Putamen (tissue), 1 donor: Measurements from ENCODE around the gene TMEM132A.

Experiments
- DNase-seq: peaks from one replicate; pipeline ENCODE4 v3.0.0-alpha.2; 2016; ENCODE audit warnings: low spot score

TMEM132A gene

DNA sequence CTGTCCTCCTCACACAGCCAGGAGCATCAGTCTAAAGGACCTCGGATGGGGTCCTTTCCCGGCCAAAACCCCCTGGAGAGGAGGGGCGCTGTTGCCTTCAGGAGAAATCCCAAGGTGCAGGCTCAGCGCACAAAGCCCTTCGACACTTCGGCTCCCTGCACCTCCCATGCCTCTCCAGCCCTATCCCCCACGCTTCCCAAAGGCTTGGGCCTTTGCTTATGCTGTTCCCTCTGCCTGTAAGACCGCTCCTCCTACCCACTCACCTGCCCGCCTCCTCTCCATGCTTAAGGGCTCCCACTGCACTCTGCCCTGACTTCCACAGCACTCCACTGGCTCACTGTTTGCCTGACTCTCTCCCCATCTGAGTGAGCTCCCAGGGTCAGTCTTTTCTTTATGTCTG, 14.2 kb downstream of the TMEM132A start:
- DNase-seq: no peak

DNA sequence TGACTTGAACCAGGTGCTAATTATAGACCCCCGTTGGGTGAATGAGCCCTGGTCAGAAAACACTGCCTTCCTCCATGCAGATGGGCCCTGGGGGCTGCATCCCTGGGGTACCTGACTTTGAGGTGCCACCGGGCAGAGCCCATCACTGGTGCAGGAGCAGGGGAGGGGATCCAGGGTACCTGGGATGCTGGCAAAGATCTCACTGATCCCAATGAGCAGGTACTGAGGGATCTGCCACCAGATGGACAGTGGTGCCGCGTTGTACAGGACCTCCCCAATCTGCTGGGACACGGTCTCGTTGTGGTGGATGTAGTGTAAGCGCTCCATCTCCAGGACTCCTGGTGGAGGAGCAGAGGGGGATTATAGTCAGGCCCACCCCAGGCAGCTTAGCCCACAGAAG, 15.0 kb downstream of the TMEM132A start:
- DNase-seq: no peak

DNA sequence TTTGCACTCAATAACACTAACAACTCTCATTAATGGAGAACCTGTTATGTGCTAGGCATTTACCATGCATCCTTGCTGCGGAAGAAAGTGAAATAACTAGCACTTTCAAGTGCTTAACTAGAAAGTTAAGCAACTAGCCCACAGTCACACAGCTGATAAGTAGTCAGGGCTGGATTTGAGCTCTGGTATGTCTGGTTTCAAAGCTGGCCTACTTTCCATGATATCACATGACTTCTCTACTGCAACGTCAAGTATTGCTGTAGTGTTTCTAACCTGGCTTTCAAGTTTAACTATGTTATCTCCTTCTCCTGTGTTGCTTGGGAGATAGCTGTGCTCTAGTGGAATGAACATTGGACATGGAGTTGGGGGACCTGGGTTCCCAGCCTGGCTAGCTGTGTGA, 15.6 kb downstream of the TMEM132A start:
- DNase-seq: no peak

DNA sequence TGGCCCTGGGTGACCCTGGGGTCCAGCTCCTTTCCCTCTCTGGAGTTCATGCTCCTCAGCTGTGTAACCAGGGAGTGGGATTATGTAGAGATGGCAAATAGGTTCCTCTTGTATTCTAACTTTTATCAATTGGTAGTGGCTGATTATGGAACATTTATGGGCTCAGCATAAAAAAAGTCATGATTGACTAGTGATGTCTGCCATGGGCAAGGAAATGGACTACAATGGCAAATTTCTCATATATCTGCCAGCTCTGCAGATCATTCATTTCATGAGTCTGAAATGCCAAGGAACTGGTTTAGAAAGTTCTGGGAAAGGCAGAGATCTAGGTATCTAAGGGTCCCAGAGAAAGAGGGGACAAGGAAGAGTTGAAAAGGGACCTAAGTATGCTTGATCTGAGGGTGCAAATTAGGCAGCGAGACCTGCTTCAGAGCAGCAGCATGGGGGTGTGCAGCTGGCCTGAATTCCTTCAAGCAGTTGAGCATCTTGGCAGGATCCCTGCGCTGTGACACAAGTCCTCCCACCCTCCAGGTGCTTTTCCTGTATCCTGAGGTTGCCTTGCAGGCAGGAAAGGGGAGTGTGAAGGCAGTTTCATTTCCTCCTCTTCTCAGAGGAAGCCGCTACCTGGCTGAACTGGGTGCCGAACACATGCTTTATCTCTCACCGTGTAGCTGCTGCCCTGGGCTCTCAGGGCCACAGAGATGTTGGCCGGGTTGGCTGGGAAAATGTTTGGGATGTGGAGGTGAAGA, 17.3 kb downstream of the TMEM132A start:
- DNase-seq: peak; percentile 75

DNA sequence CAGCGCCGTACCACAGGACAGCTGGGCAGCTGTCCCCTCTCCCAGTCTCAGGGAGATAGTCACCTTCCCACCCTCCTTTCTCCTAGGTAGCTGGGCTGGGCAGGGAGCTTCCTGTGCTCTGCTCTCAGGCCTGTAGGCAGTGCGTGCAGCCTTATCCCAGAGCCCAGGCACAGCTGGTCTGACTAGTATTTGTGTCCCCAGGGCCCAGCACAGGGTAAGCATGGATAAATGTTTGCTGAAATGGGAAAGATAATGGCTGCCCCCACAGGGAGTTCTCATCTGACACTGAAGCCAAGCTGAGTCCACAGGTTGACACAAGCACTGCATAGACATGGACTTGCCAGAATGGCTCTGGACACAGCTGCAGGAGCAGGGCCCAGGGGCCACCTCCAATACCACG, 18.0 kb downstream of the TMEM132A start:
- no peak for DNase-seq

DNA sequence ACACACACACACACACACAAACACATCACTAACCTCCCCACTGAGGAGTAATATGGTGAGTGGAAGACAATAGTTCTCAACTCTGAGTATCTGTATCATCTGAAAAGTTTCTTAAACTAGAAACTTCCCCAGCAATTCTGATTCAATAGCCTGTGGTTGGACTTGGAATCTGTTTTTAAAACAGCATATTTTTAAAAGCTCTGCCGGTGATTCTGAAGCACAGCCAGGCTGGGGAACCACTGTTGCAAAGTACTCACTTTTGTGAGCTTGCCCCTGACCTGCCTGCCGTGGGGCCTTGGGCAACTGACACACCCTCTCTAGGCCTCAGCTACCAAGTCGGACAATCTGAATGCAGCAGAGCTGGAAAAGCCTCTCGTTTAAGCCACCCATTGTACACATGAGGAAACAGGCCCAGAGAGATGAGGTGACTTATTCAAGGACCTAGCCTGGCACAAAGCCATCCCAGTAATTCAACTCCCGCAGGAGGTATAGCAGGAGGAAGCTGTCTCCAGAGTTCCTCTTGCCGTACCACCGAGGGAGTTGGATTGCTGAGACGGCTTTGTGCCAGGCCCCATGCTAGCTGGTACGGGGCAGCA, 18.8 kb downstream of the TMEM132A start:
- DNase-seq: no peak

DNA sequence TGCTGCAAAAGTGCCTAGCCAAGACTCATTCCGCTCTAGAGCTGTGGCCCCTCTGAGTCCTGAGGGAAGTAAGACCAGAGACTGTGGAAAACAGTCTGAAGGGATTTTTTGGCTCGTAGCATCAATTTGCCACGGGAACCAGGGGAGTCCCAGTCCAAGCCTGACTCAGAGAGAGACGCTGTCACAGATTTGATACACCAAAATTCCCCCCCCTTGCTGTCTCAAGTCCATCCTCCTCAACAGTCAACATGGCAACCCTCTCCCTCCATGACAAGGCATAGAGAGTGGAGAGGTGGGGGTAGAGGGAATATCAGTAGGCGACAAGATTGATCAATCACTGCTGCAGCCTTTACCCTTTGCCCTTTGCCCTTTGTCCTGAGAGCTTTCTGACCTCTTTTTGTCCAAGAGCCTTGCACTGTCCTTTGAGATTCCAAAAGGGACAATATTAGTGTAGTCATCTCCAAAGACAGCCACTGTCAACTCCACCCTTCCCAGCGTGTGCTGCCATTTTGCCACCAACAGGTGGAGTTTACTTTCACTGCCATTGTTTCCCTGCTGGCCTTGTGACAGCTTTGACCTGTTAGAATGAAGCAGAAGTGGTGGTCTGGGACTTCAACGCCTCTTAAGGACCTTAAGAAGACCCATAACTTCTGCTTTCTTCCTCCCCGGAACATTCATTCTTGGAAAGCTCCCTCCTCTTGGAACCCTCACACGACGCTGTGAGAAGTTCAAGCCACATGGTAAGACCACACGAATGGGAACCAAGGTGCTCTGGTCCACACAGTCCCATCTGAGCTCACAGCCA, 20.4 kb downstream of the TMEM132A start:
- DNase-seq: no peak

DNA sequence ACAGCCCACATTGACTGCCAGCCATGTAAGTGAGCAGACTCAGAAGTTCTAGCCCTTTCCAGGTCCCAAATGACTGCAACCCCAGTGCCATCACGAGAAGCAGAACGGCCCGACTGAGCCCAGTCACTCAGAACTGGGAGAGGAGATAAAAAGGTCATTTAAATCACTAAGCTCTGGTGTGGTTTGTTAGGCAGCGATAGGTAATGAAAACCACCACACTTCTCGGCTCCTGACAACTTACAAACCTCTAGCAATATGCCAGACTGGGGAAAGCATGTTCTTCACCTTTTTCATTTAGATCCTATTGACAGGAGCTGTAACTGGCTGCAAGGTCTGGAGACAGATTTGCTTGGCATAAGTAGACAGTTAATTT, 21.0 kb downstream of the TMEM132A start:
- DNase-seq: no peak

DNA sequence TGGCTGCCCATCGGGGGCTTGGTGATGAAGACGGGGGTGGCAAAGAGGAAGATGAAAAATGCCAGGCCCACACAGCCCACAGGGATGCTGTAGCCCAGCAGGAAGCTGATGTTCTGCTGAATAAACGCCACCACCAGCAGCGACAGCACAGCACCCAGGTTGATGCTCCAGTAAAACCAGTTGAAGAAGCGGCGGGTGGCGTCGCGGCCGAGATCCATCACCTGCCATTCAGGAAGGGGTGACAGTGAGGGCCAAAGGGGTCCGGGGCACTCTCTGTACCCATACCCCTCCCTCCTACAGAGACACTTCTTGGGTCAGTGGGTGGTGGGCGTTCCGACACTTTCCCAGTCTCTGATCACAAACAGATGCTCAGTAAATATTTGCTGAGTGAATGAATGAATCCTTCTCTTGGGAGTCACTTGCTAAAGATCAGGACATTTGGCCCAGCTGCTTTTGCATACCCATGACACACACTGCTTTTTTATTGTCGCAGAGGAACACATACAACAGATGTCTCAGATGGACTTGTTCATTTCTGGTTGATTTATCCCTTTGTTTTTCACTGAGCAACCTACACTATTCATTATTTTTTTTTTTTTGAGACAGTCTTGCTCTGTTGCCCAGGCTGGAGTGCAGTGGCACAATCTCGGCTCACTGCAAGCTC, 22.5 kb downstream of the TMEM132A start:
- DNase-seq: no peak

DNA sequence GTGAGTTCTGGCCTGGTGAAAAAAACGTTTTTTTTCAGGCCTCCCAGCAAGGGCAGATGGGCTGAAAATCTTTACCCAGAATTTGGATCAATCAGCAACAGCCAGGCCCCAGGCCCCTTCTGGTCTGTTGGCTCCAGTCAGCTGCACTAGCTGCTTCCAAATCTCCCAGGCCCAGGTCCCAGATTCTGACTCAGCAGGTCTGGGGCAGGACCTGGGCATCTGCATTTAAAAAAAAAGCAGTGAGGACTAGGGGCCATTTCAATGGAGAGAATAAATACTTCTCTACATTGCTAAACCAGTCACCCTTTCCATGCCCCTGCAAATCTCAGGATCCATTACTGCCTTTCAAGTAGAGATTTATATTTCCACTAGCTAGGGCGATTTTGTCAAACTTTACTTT, 23.4 kb downstream of the TMEM132A start:
- DNase-seq: no peak

DNA sequence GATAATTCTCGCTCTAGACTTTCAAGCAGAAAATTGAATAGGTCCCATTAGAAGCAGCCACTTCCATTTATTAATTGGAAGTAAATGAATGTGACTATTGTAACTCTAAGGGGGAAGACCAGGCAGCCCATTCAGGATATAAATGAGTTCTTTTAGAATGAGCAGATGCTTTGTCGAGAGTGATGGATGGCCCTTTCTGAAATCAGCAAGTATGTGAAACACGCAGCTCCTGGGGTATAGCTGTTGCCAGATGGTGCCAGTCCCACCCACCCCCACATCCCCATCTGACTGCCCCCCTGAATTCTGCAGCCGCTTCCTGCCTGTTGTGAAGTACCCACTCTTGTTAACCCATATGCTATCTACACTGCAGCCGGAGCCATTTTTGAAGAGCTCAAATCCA, 24.0 kb downstream of the TMEM132A start:
- no peak for DNase-seq

DNA sequence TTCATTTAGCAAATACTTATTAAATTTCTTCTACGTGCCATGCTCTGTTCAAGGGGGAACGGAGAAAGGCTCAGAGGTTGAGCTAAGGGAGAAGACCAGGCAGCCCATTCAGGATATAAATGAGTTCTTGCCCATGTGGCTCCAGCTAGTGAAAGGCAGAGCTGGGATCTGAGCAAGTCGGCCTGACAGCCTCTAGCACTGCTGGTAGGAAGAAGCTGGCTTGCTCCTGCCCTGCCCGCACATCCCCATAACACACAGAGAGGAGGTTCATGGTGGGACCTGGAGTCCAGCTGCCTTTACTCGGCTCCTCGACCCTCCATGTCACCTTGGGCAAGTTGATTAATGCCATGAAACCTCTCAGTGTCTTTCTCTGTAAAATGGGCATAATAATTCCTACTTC, 25.8 kb downstream of the TMEM132A start:
- no peak for DNase-seq

DNA sequence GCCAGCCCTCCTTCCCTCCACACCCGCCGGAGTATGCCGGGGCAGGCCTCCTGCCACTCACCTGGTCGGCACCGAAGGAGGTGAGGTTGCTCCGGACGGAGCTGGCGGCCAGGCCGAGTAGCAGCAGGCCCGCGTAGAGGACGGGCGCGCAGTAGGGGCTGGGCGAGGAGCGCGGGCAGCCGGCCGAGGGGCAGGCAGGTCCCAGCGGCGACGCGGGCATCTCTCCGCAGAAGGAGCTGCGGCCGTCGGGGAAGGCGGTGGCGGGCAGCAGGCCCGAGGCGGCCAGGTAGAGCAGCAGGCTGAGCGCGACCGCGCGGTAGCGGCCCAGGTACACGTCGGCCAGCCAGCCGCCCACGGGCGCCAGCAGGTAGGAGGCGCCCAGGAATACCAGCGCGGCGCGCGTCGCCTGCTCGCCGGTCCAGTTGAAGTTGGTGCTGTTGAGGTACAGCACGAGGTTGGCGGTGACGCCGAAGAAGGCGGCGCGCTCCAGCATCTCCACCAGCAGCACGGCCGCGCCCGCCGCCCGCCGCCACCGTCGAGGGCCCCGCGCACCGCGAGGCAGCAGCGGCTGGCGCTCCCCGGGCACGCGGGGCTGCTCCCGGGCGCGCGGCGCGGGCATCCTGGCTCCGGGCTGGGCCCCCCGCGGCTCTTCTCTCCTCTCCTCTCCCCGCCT, 26.8 kb downstream of the TMEM132A start:
- no peak for DNase-seq

DNA sequence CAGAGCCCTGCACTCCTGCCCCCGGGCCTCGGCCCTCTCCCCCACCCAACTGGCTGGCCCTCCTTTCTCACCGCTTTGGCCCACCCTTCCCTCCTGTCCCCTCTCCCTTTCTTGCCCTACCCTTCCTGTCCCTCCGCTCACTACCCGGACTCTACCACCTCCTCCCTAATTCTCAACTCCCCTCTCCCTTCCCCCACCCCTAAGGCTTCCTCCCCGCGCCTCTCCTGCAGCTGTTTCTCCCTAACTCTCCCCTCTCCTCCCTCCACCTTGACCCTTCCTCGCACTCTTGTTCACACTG, 27.3 kb downstream of the TMEM132A start:
- DNase-seq: no peak

DNA sequence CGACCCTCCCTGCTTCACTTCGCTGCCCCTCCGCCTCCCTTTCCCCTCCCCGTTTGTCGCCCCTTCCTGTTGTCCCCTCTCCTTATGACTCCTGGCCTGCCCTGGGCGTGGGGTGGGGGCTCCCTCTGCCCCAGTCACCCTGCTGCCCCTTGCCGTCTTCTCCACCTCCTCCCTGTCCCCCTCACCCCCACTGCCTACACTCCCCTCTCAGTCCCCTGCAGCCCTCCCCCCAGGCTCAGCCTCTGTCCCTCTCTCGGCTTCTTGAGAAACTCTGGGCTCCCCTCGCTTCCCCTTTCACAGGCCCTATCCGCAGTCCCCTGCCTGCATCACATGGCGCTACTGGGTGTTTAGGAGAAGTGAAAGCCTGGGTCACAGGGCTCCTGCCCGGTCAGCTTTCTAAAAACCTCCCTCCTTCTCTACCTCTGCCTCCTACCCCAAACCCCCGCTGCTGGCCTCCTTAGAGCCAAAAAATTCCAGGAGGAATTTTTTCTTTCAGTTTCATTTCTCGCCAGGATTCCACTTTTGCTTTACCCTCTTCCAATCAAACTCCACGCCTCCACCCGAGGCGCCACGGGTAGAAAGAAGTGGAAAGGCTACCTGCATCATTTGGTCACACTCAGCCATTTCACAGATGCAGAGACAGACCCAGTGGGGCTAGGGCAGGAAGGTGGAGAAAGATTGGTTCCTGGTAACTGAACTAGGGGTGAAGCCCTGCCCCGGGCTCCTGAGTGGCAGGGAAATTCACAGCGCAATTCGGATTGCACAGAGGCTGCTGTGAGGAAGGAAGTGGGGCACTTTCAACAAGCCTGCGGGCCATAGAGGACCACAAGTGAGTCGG, 27.9 kb downstream of the TMEM132A start, which contains the start of gene SLC15A3:
TSS of gene SLC15A3 (minus strand) at position 273 of the 838 bp plus-strand sequence. CDS start 625 bp downstream, outside the sequence.
- DNase-seq: no peak

DNA sequence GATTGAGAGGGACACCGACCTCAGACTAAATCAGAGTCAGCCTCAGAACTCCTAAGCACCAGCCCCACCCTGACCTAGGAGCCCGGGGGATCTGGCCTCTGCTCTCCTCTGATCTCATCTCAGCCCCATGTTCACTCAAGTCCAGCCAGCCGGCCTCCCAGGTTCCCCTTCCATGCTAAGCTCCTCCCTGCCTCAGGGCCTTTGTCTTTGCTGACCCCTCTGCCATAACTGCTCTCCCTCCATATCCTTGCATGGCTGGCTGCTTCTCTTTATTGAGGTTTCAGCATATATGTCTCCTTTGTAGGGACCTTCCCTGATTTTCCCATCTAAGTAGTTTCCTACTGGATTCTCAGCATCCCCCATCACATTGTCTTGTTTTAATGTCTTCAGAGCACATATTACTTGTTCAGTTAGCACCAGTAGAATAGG, 28.5 kb downstream of the TMEM132A start:
- no peak for DNase-seq

DNA sequence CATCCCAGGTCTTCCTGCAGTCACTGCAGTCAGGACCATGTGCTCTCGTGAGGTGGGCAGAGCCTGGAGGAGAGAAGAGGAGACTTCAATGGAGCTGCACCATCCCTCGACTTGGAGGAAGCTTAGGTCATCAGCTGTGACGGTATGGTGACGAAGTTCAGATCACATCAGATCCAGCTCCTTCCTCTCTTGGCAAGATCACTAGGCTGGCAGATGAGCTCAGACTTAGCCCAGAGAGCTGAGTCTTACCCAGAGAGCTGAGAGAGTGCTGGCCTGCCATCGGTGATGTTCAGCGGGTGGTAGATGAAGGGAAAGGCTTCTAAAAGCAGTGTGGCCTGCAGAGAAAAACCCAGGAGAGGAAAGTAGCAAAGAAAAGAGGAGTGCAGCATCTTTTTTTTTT, 29.5 kb downstream of the TMEM132A start:
- DNase-seq: no peak

DNA sequence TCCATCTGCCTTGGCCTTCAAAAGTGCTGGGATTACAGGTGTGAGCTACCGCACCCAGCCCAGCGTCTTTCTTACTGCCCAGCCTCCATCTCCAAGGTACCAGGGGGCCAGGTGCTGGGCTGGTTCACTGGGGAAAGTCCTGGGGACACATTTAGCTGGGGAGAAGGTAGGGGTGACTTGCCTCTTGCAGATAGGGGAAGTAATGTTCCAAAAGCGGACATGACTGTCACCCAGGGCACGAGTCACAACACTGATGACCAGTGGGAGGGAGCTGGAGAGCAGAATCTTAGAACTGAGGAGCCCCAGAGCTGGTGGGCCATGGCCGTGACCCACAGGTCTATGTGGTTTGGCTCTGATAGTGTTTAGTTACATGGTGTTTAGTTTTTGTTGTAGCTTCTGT, 30.2 kb downstream of the TMEM132A start:
- no peak for DNase-seq

DNA sequence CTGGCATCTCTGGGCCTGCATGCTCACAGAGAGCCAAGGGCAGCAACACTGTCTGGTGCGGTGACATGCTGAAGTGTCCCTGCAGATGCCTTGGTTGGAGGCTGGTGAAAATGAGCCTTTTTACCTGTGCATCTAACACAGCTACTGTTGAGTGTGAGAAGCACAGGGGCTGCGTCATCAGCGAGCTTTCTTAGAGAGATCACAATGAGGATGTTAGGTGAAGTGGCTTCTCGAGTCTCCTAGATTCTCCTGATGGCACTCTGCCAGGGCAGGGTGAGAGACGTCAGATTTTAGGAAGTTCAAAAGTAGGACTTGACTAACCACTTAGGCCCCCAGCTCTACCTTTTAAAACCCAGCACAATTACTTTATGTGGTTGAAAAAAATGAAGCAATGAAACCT, 31.3 kb downstream of the TMEM132A start:
- DNase-seq: no peak

DNA sequence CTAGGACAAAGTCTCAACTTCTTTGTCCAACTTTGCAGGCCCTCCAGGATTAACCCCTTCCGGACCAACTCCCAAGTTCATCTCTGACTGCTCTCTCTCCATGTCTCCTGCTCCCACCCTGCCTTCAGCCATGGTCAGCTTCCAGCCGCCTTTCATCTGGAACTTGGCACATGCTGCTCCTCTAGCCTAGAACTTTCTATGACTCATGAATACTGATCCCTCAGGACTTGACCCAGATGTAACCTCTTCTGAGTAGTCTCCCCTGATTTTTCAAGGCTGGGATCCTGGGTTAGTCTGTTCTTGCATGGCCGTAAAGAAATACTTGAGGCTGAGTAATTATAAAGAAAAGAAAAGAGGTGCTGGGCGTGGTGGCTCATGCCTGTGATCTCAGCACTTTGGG, 32.9 kb downstream of the TMEM132A start:
- no peak for DNase-seq

DNA sequence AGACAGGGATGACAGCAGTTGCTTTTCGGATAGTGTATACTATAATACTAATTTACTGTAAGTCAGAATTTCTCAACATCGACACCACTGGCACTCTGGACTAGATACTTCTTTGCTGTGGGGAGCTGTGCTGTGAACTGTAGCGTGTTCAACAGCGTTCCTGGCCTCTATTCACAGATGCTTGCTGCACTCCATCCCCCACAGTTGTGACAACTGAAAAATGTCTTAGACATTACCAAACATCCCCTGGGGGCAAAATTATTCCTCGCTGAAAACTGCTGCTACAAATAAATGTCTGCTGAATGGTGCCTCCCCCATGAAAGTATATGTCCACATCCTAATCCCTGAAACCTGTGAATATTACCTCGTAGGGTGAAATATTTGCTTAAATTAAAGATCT, 35.2 kb downstream of the TMEM132A start:
- DNase-seq: no peak
